ENCODE measurements around the gene SLK. TPM values are rescaled to one million over a fixed set of nuclear protein-coding genes. Genes with fewer than 3 reads are reported as not detected.

SLK gene
- total RNA-seq, 1 donor from 2014 or later, result 30.3 TPM

DNA sequence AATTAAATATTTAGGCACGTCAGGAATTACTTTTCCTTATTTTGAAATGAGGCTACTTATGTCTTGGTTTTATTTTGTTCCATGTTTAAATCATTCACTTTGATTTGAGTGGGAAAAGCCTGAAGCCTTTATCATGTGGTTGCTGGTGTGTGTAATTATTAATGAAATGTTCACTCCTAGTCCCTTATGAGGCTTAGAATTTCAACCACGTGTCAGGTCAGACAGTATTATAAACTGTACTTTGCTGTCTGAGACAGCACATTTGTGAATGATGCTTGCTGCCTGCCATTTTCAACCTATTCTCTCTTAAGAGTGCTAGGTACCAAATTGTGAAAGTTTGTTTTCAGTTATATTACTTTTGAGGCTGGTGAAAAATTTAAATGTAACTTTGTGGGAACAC lies 59.8 kb downstream of the SLK start:
- H3K27ac ChIP-seq (ENCODE audit: low read depth, low read length), result no peak overlapping the region
- H3K36me3 ChIP-seq (ENCODE audit: control insufficient read depth in 3 of 3, insufficient read depth in 3 of 3, low read length in 3 of 3), result peaks cover 28 to 34% (median 33%) of the 10 kb centered on the region in 3 donors
- peaks cover 0 to 4% (median 0%) of the 10 kb centered on the region in 3 donors for H3K4me1 ChIP-seq (ENCODE audit: control insufficient read depth in 3 of 3, insufficient read depth in 3 of 3, low read length in 3 of 3)
- no peak overlapping the region for H3K4me3 ChIP-seq (ENCODE audit: low read length in 3 of 3)
- no peaks in the 10 kb centered on the region for H3K9me3 ChIP-seq (ENCODE audit: control insufficient read depth in 3 of 3, low read length in 3 of 3)
- no peaks in the 10 kb centered on the region for H3K27me3 ChIP-seq (ENCODE audit: control insufficient read depth in 3 of 3, insufficient read depth in 3 of 3, low read length in 3 of 3)
- H3K9ac ChIP-seq (ENCODE audit: low read depth in 1 of 3, low read length in 3 of 3), result no peak overlapping the region

DNA sequence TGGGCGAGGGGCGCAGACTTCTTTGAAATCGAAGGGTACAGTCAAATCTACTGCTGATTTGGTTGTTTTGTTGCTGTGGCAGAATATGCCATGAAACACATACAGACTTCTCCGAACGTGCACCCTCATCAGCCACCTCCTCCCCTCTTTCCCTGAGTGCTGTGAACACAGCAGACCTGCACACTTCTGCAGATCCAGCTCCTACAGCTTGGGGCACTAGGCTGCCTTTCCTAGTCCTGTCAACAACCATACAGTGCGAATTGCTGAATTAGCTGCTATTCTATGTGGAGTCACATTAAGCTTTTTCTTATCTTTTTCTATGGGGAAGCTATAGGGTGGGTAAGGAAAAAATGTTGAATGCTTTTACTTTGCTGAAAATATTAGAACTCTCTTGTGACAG lies 61.2 kb downstream of the SLK start:
- Histone ChIP-seq H3K9me3 (ENCODE audit: control insufficient read depth in 3 of 3, low read length in 3 of 3) (no peaks in the 10 kb centered on the region), H3K27me3 (ENCODE audit: control insufficient read depth in 3 of 3, insufficient read depth in 3 of 3, low read length in 3 of 3) (no peaks in the 10 kb centered on the region), H3K36me3 (ENCODE audit: control insufficient read depth in 3 of 3, insufficient read depth in 3 of 3, low read length in 3 of 3) (peaks cover 22 to 25% (median 24%) of the 10 kb centered on the region in 3 donors), H3K9ac (ENCODE audit: low read depth in 1 of 3, low read length in 3 of 3) (no peak overlapping the region), H3K4me3 (ENCODE audit: low read length in 3 of 3) (no peak overlapping the region), H3K27ac (ENCODE audit: low read depth, low read length) (no peak overlapping the region), H3K4me1 (ENCODE audit: control insufficient read depth in 3 of 3, insufficient read depth in 3 of 3, low read length in 3 of 3) (peaks cover 0 to 4% (median 0%) of the 10 kb centered on the region in 3 donors)

DNA sequence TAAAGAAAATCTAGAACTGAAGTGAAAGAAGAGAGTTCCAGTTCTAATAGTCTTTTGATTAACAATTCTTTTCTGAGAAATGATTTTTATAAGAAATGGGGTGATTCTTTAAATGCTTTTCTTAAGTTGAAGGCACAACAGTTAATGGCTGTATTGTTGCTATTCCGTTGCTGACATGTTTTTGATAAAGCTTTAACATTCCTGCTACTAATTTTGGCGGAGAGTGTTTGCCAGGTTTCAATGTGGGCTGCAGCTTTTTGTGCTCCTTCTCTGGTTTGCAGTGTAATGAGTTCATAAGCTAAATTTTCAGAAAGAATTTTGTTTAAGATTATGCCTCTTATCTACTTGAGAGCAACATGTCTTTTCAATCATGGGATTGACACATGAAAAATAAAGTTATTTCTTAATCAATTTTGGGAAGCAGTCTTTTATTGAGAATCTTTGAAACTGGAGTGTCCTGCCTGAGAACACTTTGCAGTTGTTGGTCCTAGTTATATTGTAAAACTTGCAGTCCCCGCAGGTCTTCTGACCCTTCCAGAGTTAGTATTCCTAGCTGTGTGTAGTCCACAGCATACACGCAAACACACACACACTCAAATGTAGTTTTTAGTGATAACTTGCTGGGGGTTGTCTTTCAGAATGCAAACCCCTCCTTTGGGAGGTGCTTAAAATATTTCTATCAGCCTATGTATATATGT lies 62.0 kb downstream of the SLK start:
- Histone ChIP-seq H3K9me3 (ENCODE audit: control insufficient read depth in 3 of 3, low read length in 3 of 3) (no peaks in the 10 kb centered on the region), H3K27ac (ENCODE audit: low read depth, low read length) (no peak overlapping the region), H3K4me1 (ENCODE audit: control insufficient read depth in 3 of 3, insufficient read depth in 3 of 3, low read length in 3 of 3) (peaks cover 0 to 4% (median 0%) of the 10 kb centered on the region in 3 donors), H3K4me3 (ENCODE audit: low read length in 3 of 3) (no peak overlapping the region), H3K36me3 (ENCODE audit: control insufficient read depth in 3 of 3, insufficient read depth in 3 of 3, low read length in 3 of 3) (peaks cover 15 to 17% (median 16%) of the 10 kb centered on the region in 3 donors), H3K27me3 (ENCODE audit: control insufficient read depth in 3 of 3, insufficient read depth in 3 of 3, low read length in 3 of 3) (no peaks in the 10 kb centered on the region), H3K9ac (ENCODE audit: low read depth in 1 of 3, low read length in 3 of 3) (no peak overlapping the region)

DNA sequence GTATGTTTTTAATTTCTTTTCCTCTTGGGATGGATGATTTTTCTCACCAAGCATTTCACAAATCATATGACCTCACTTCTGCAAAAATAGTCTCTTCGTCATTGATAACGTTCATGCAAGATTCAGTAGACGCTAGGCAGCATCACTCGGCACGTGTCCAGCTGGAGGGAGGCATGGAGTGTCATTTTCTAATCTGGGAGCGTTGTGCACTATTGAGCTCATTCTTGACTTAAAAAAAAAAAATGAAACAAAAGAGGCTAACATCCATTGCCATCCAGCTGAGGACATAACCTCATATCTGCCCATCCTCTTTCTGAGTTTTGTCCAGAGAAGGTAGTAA lies 62.6 kb downstream of the SLK start:
- H3K27me3 ChIP-seq (ENCODE audit: control insufficient read depth in 3 of 3, insufficient read depth in 3 of 3, low read length in 3 of 3), result no peaks in the 10 kb centered on the region
- H3K27ac ChIP-seq (ENCODE audit: low read depth, low read length), result no peak overlapping the region
- H3K36me3 ChIP-seq (ENCODE audit: control insufficient read depth in 3 of 3, insufficient read depth in 3 of 3, low read length in 3 of 3), result peaks cover 10 to 12% (median 10%) of the 10 kb centered on the region in 3 donors
- no peak overlapping the region for H3K9ac ChIP-seq (ENCODE audit: low read depth in 1 of 3, low read length in 3 of 3)
- no peak overlapping the region for H3K4me3 ChIP-seq (ENCODE audit: low read length in 3 of 3)
- no peaks in the 10 kb centered on the region for H3K9me3 ChIP-seq (ENCODE audit: control insufficient read depth in 3 of 3, low read length in 3 of 3)
- peaks cover 0 to 4% (median 0%) of the 10 kb centered on the region in 3 donors for H3K4me1 ChIP-seq (ENCODE audit: control insufficient read depth in 3 of 3, insufficient read depth in 3 of 3, low read length in 3 of 3)

GRCh38 chr10:104031631-104032030 lies 64.7 kb downstream of the SLK start:
- Histone ChIP-seq H3K9me3 (ENCODE audit: control insufficient read depth in 3 of 3, low read length in 3 of 3) (no peaks in the 10 kb centered on the region), H3K4me3 (ENCODE audit: low read length in 3 of 3) (no peak overlapping the region), H3K36me3 (ENCODE audit: control insufficient read depth in 3 of 3, insufficient read depth in 3 of 3, low read length in 3 of 3) (peaks cover 2 to 4% (median 3%) of the 10 kb centered on the region in 3 donors), H3K9ac (ENCODE audit: low read depth in 1 of 3, low read length in 3 of 3) (no peak overlapping the region), H3K4me1 (ENCODE audit: control insufficient read depth in 3 of 3, insufficient read depth in 3 of 3, low read length in 3 of 3) (peaks cover 0 to 4% (median 0%) of the 10 kb centered on the region in 3 donors), H3K27me3 (ENCODE audit: control insufficient read depth in 3 of 3, insufficient read depth in 3 of 3, low read length in 3 of 3) (no peaks in the 10 kb centered on the region), H3K27ac (ENCODE audit: low read depth, low read length) (no peak overlapping the region)

- Histone ChIP-seq H3K9me3 (ENCODE audit: control insufficient read depth in 3 of 3, low read length in 3 of 3) (no peaks in the 10 kb centered on the region), H3K27me3 (ENCODE audit: control insufficient read depth in 3 of 3, insufficient read depth in 3 of 3, low read length in 3 of 3) (no peaks in the 10 kb centered on the region), H3K27ac (ENCODE audit: low read depth, low read length) (no peak overlapping the region), H3K36me3 (ENCODE audit: control insufficient read depth in 3 of 3, insufficient read depth in 3 of 3, low read length in 3 of 3) (peaks cover 2 to 4% (median 3%) of the 10 kb centered on the region in 3 donors), H3K9ac (ENCODE audit: low read depth in 1 of 3, low read length in 3 of 3) (no peak overlapping the region), H3K4me1 (ENCODE audit: control insufficient read depth in 3 of 3, insufficient read depth in 3 of 3, low read length in 3 of 3) (peaks cover 0 to 4% (median 0%) of the 10 kb centered on the region in 3 donors), H3K4me3 (ENCODE audit: low read length in 3 of 3) (no peak overlapping the region)
Observed at GRCh38 chr10:104032144-104032775, 65.3 kb downstream of the SLK start.

DNA sequence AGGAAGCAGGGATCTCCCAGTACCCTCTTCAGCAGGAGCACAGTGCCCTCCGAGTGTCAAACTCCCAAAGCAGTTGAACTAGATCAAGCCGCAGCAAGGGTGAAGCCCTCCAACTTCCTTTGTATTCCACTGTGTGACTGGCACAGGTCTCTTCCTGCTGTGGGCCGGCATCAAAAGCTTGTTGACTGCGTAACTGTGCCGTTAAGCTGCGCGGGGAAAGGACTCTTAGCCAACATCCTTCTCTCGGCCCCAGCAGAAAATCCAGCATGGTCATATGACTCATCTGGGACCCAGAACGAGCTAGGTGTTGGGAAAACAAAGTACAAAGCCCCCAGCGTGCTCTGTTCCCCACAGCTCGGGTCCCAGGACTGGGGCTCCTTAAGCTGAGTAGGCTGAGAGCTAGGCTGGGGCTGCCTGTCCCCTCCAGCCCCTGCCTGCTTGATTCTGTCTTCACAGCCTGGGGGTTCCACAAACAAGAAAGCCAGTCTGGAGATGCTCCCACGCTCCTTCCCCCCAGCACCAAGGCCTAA lies 66.5 kb downstream of the SLK start:
- H3K27ac ChIP-seq (ENCODE audit: low read depth, low read length), result no peak overlapping the region
- peaks cover 0 to 4% (median 0%) of the 10 kb centered on the region in 3 donors for H3K4me1 ChIP-seq (ENCODE audit: control insufficient read depth in 3 of 3, insufficient read depth in 3 of 3, low read length in 3 of 3)
- peaks cover 0 to 4% (median 3%) of the 10 kb centered on the region in 3 donors for H3K36me3 ChIP-seq (ENCODE audit: control insufficient read depth in 3 of 3, insufficient read depth in 3 of 3, low read length in 3 of 3)
- no peak overlapping the region for H3K9ac ChIP-seq (ENCODE audit: low read depth in 1 of 3, low read length in 3 of 3)
- no peaks in the 10 kb centered on the region for H3K9me3 ChIP-seq (ENCODE audit: control insufficient read depth in 3 of 3, low read length in 3 of 3)
- H3K27me3 ChIP-seq (ENCODE audit: control insufficient read depth in 3 of 3, insufficient read depth in 3 of 3, low read length in 3 of 3), result no peaks in the 10 kb centered on the region
- H3K4me3 ChIP-seq (ENCODE audit: low read length in 3 of 3), result no peak overlapping the region

DNA sequence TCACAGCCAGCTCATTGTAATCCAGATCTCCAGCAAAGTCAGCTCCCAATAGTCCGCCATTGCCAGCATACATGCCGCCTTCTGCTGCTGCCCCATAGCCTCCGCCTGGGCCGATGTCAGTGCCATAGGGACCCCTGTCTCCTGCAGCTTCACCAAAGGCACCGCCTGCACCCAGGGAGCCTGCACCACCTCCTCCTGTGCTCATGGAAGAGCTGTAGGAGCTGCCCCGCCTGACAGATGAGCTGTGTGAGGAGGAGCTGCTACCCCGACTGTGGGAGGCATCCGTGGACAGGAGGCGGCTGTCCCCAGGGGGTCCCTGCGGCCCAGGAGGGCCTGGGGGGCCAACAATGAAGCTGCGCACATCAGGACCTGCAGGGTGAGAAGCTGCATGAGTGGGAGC lies 67.0 kb downstream of the SLK start:
- peaks cover 0 to 4% (median 3%) of the 10 kb centered on the region in 3 donors for H3K36me3 ChIP-seq (ENCODE audit: control insufficient read depth in 3 of 3, insufficient read depth in 3 of 3, low read length in 3 of 3)
- H3K27ac ChIP-seq (ENCODE audit: low read depth, low read length), result no peak overlapping the region
- no peak overlapping the region for H3K4me3 ChIP-seq (ENCODE audit: low read length in 3 of 3)
- H3K9ac ChIP-seq (ENCODE audit: low read depth in 1 of 3, low read length in 3 of 3), result no peak overlapping the region
- no peaks in the 10 kb centered on the region for H3K9me3 ChIP-seq (ENCODE audit: control insufficient read depth in 3 of 3, low read length in 3 of 3)
- peaks cover 0 to 4% (median 0%) of the 10 kb centered on the region in 3 donors for H3K4me1 ChIP-seq (ENCODE audit: control insufficient read depth in 3 of 3, insufficient read depth in 3 of 3, low read length in 3 of 3)
- H3K27me3 ChIP-seq (ENCODE audit: control insufficient read depth in 3 of 3, insufficient read depth in 3 of 3, low read length in 3 of 3), result no peaks in the 10 kb centered on the region

- peaks cover 0 to 4% (median 3%) of the 10 kb centered on the region in 3 donors for H3K36me3 ChIP-seq (ENCODE audit: control insufficient read depth in 3 of 3, insufficient read depth in 3 of 3, low read length in 3 of 3)
- no peaks in the 10 kb centered on the region for H3K4me1 ChIP-seq (ENCODE audit: control insufficient read depth in 3 of 3, insufficient read depth in 3 of 3, low read length in 3 of 3)
- no peak overlapping the region for H3K27ac ChIP-seq (ENCODE audit: low read depth, low read length)
- H3K9me3 ChIP-seq (ENCODE audit: control insufficient read depth in 3 of 3, low read length in 3 of 3), result no peaks in the 10 kb centered on the region
- no peak overlapping the region for H3K9ac ChIP-seq (ENCODE audit: low read depth in 1 of 3, low read length in 3 of 3)
- no peak overlapping the region for H3K4me3 ChIP-seq (ENCODE audit: low read length in 3 of 3)
- H3K27me3 ChIP-seq (ENCODE audit: control insufficient read depth in 3 of 3, insufficient read depth in 3 of 3, low read length in 3 of 3), result no peaks in the 10 kb centered on the region
Observed at GRCh38 chr10:104034401-104035193, 67.7 kb downstream of the SLK start.
